GM12878 (cell line): ENCODE results near the gene CHD6. TPM values are rescaled to one million over a fixed set of nuclear protein-coding genes. Genes with fewer than 3 reads are reported as not detected.

Experiments used
- ATAC-seq: fragments of 200-7000 bp; cut with Tn5 transposase; 3 replicates; pipeline ENCODE4 v1.9.1; 2020; ENCODE audit warnings: mild to moderate bottlenecking, moderate library complexity
- BruUV-seq: library from RNA; stranded (reverse); fragments of 400-500 nt; replicated peaks from 2 replicates; lab custom pipeline; 2021; lab: Mats Ljungman, UMichigan
- CTCF ChIA-PET: fragments of 300-600 bp; sonication (Branson Sonifier 250); formaldehyde crosslinking; extraction: SDS; loops from one replicate; lab custom pipeline; 2021; ENCODE audit warnings: inconsistent platforms; lab: Yijun Ruan, JAX
- POLR2A ChIA-PET: fragments of 350-600 bp; formaldehyde crosslinking; extraction: SDS; loops from one replicate; lab custom pipeline; 2021; ENCODE audit warnings: inconsistent platforms; lab: Charles Lee
- RAD21 ChIA-PET: fragments of 300-600 bp; sonication (Branson Sonifier 250); formaldehyde crosslinking; loops from one replicate; lab custom pipeline; 2023; ENCODE audit warnings: antibody characterized with exemption; ENCODE audit not compliant: unreplicated experiment; lab: Charles Lee
- SMC1A ChIA-PET: fragments of 300-600 bp; sonication (Branson Sonifier 250); formaldehyde crosslinking; loops from one replicate; lab custom pipeline; 2023; ENCODE audit not compliant: unreplicated experiment, uncharacterized antibody; lab: Charles Lee
- DNase-seq: peaks from one replicate; pipeline ENCODE4 v3.0.0-alpha.2; 2011; ENCODE audit warnings: low read depth, low spot score
- FAIRE-seq: peaks from 3 replicates; lab custom pipeline; 2011; peaks lifted over from hg19 to GRCh38; lab: Jason Lieb, UNC
- H2AFZ ChIP-seq: 2 replicates; pipeline ENCODE4 v1.6.0; 2011; ENCODE audit warnings: low read depth, low read length, control low read depth; ENCODE audit not compliant: control insufficient read depth
- H3K27ac ChIP-seq: 2 replicates; pipeline ENCODE4 v1.5.1; 2011; ENCODE audit warnings: control low read depth; ENCODE audit not compliant: control insufficient read depth, insufficient read depth
- H3K27me3 ChIP-seq, 2 experiments: replicated peaks in 1 of 2; 2 replicates each; pipeline versions ENCODE4 v1.6.0 to v1.6.1; 2011; ENCODE audit warnings: low read length in 1 of 2; ENCODE audit not compliant: control insufficient read depth in 2 of 2, insufficient read depth in 2 of 2
- H3K36me3 ChIP-seq, 2 experiments: 2 replicates each; pipeline ENCODE4 v1.5.1; 2011; ENCODE audit warnings: low read length in 1 of 2; ENCODE audit not compliant: control insufficient read depth in 2 of 2, insufficient read depth in 2 of 2
- H3K4me1 ChIP-seq: 2 replicates; pipeline ENCODE4 v1.6.1; 2011; ENCODE audit warnings: mild to moderate bottlenecking, low read length, moderate library complexity, mixed read lengths; ENCODE audit not compliant: control insufficient read depth, insufficient read depth
- H3K4me2 ChIP-seq: 2 replicates; pipeline ENCODE4 v1.6.0; 2011; ENCODE audit warnings: control low read depth; ENCODE audit not compliant: control insufficient read depth, insufficient read depth
- H3K4me3 ChIP-seq: fragments of 200-600 bp; sonication (generic); 2 replicates; pipeline ENCODE4 v1.5.1; 2016
- H3K79me2 ChIP-seq: 2 replicates; pipeline ENCODE4 v1.6.0; 2011; ENCODE audit warnings: low read length; ENCODE audit not compliant: control insufficient read depth, insufficient read depth
- H3K9ac ChIP-seq: 2 replicates; pipeline ENCODE4 v1.8.0; 2011; ENCODE audit warnings: low read length, control low read depth, mixed read lengths; ENCODE audit not compliant: control insufficient read depth, insufficient read depth
- H3K9me3 ChIP-seq: replicated peaks from 3 replicates; pipeline ENCODE4 v1.5.1; 2011; ENCODE audit warnings: mild to moderate bottlenecking, low read length; ENCODE audit not compliant: control insufficient read depth, insufficient read depth
- H4K20me1 ChIP-seq: 2 replicates; pipeline ENCODE4 v1.6.0; 2011; ENCODE audit not compliant: control insufficient read depth, insufficient read depth
- CUX1 ChIP-seq: IDR thresholded peaks from 2 replicates; pipeline ENCODE4 v1.6.1; 2012; ENCODE audit warnings: improper control_type of control experiment, low read depth, low read length; ENCODE audit not compliant: insufficient replicate concordance
- EED ChIP-seq: sonication (generic); IDR thresholded peaks from 2 replicates; pipeline ENCODE4 v1.6.1; 2016; ENCODE audit warnings: antibody characterized with exemption, low read depth
- HDAC2 ChIP-seq: fragments of 200-600 bp; sonication (generic); IDR thresholded peaks from 2 replicates; pipeline ENCODE4 v1.6.1; 2017
- HDAC6 ChIP-seq: fragments of 200-600 bp; sonication (generic); IDR thresholded peaks from one replicate; pipeline ENCODE4 v1.8.0; 2017; ENCODE audit warnings: antibody characterized with exemption; ENCODE audit not compliant: unreplicated experiment
- MYB ChIP-seq: fragments of 150-350 bp; IDR thresholded peaks from 2 replicates; pipeline ENCODE4 v1.6.1; 2014; ENCODE audit warnings: mild to moderate bottlenecking, low read depth, low read length, borderline replicate concordance
- POLR2AphosphoS5 ChIP-seq: IDR thresholded peaks from 2 replicates; pipeline ENCODE4 v1.6.1; 2011; ENCODE audit warnings: mild to moderate bottlenecking, low read length, inconsistent platforms
- RCOR1 ChIP-seq: conservative IDR thresholded peaks from 2 replicates; pipeline ENCODE4 v1.6.1; 2012; ENCODE audit warnings: low read depth, low read length, improper control_type of control experiment
- SP1 ChIP-seq: IDR thresholded peaks from one replicate; pipeline ENCODE4 v1.6.1; 2011; ENCODE audit warnings: low read depth, low read length
- SPI1 ChIP-seq: IDR thresholded peaks from 2 replicates; pipeline ENCODE4 v1.6.1; 2011; ENCODE audit warnings: low read depth, mild to moderate bottlenecking, low read length, moderate library complexity, borderline replicate concordance; ENCODE audit not compliant: insufficient read depth
- SUPT20H ChIP-seq: IDR thresholded peaks from 2 replicates; pipeline ENCODE4 v1.6.1; 2011; ENCODE audit warnings: low read depth, mild to moderate bottlenecking, low read length, moderate library complexity, borderline replicate concordance; ENCODE audit not compliant: control insufficient read depth
- TARDBP ChIP-seq: IDR thresholded peaks from 2 replicates; pipeline ENCODE4 v1.6.1; 2016; ENCODE audit warnings: borderline replicate concordance
- TBL1XR1 ChIP-seq: IDR thresholded peaks from 2 replicates; pipeline ENCODE4 v1.6.1; 2012; ENCODE audit warnings: low read depth, low read length, improper control_type of control experiment
- ZNF592 ChIP-seq: fragments of 450-650 bp; IDR thresholded peaks from 2 replicates; pipeline ENCODE4 v1.6.1; 2017; ENCODE audit warnings: mild to moderate bottlenecking, moderate library complexity
- in situ Hi-C: fragments of 300-500 bp; cut with MboI; formaldehyde crosslinking; loops from 9 replicates; pipeline ENCODE4 v1.14.3; 2018; ENCODE audit warnings: mixed read lengths
- intact Hi-C: fragments of 100-400 bp; cut with micrococcal nuclease; formaldehyde crosslinking; loops from one replicate; pipeline ENCODE4 v1.14.2; 2022; ENCODE audit not compliant: unreplicated experiment
- polyA plus RNA-seq, 11 experiments: library from polyadenylated mRNA; depleted of rRNA in 4 of 11; unstranded in 6 of 11; stranded (reverse) in 5 of 11; fragments of >200 nt; fragmentation: Nextera tagmentation in 4 of 11; fragmentation: Illumina TruSeq in 1 of 11; extraction: Ambion mirVana in 4 of 11; extraction: Trizol in 1 of 11; gene quantifications; 1 replicate in 1 of 11; 2 replicates in 10 of 11; pipeline versions ENCODE4 v1.2.1 to v1.2.3, GENCODE V29; 2011 to 2016; ENCODE audit warnings: inconsistent platforms in 2 of 11, missing spikeins in 2 of 11, low read depth in 1 of 11
- total RNA-seq, 4 experiments: library from RNA; depleted of rRNA in 3 of 4; stranded (reverse); fragments of >200 nt in 3 of 4; fragmentation: Illumina TruSeq in 1 of 4; extraction: Trizol in 1 of 4; gene quantifications; 2 replicates each; pipeline versions ENCODE4 v1.2.1 to v1.2.3, GENCODE V29; 2013 to 2021

CHD6 gene
- total and polyA plus RNA-seq, 10 of the 15 experiments (the other 5 are each of a cell fraction or from before 2014, with no cell fraction given), result 4.3 to 25.5 (median 17.1) TPM

GRCh38 chr20:41623625-41624375, 5.6 kb upstream of the CHD6 start (continued):
- TF ChIP-seq CUX1, result no peak
- TF ChIP-seq MYB, result no peak
- no peak for TF ChIP-seq RCOR1
- no peak for TF ChIP-seq SPI1

DNA sequence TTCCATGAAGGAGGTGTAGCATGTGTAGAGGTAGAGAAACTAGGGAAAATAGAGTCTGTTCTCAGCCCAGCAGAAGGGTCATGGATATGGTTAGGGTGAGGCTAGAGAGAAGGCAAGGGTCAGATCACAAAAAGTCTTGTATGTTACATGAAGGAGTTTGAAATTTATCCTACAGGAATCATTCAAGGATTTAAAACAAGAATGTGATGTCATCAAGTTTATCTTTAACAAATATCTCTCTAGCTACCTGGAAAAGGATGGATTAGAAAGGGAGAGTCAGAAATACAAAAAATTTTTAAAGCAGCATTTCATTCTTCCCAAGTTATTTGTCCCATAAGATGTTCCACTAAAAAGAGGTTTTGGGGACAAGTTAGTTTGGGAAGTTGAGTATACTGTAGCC, 4.4 kb upstream of the CHD6 start:
- no peak for FAIRE-seq
- no peak overlapping the region for H3K9ac ChIP-seq
- TF ChIP-seq SPI1 (no peak), TBL1XR1 (no peak), SUPT20H (no peak), HDAC6 (no peak), SP1 (no peak), POLR2AphosphoS5 (no peak), ZNF592 (no peak), EED (no peak), HDAC2 (no peak), TARDBP (no peak)

More for the DNA sequence above, 4.4 kb upstream of the CHD6 start:
- ChIA-PET CTCF (interaction anchor here (0.5 to 1.2 kb wide), 3 partner anchors 13 to 494 kb away, joined by 3 read pairs; no protein-coding TSS in a partner anchor), POLR2A (interaction anchor here (1.2 to 1.6 kb wide), 2 partner anchors 47 to 70 kb away, joined by 3 to 6 read pairs; no protein-coding TSS in a partner anchor), SMC1A (interaction anchor here (1.4 to 2.0 kb wide), 2 partner anchors 8 to 10 kb away, joined by 5 to 7 read pairs; no protein-coding TSS in a partner anchor), RAD21 (no interaction called here)
- ATAC-seq (no peak), DNase-seq (no peak)
- H3K27me3 ChIP-seq, result no peaks in the 10 kb centered on the region; a peak in 1 of 4 replicates
- no peaks in the 10 kb centered on the region for H3K36me3 ChIP-seq
- no peaks in the 10 kb centered on the region; the same call in 1 of the 2 replicates for H3K4me1 ChIP-seq
- no TSS peak for BruUV-seq
- H4K20me1 ChIP-seq, result no peaks in the 10 kb centered on the region
- H3K9me3 ChIP-seq, result peaks cover 2% of the 10 kb centered on the region; the same call in 1 of the 3 replicates
- no peak overlapping the region; the same call in 1 of the 2 replicates for H2AFZ ChIP-seq
- no peak overlapping the region for H3K27ac ChIP-seq
- H3K4me3 ChIP-seq, result no peak overlapping the region
- intact Hi-C loops, result no loop called here
- H3K79me2 ChIP-seq, result peaks cover under 1% of the 10 kb centered on the region; the same call in 1 of the 2 replicates
- in situ Hi-C loops, result no loop called here
- no peak overlapping the region for H3K4me2 ChIP-seq
